Stimulated activated CD8-positive, alpha-beta memory T cell treated with anti-CD3 and anti-CD28 coated beads, Interleukin-15, amount 100 ng/mL, for 24 hours (primary cell): ENCODE data around the gene ARHGAP44.

ENCODE experiments used
- DNase-seq: peaks from one replicate; pipeline ENCODE4 v3.0.0-alpha.2; 2020; ENCODE audit warnings: low read depth

Gene ARHGAP44, protein sequence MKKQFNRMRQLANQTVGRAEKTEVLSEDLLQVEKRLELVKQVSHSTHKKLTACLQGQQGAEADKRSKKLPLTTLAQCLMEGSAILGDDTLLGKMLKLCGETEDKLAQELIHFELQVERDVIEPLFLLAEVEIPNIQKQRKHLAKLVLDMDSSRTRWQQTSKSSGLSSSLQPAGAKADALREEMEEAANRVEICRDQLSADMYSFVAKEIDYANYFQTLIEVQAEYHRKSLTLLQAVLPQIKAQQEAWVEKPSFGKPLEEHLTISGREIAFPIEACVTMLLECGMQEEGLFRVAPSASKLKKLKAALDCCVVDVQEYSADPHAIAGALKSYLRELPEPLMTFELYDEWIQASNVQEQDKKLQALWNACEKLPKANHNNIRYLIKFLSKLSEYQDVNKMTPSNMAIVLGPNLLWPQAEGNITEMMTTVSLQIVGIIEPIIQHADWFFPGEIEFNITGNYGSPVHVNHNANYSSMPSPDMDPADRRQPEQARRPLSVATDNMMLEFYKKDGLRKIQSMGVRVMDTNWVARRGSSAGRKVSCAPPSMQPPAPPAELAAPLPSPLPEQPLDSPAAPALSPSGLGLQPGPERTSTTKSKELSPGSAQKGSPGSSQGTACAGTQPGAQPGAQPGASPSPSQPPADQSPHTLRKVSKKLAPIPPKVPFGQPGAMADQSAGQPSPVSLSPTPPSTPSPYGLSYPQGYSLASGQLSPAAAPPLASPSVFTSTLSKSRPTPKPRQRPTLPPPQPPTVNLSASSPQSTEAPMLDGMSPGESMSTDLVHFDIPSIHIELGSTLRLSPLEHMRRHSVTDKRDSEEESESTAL

DNA sequence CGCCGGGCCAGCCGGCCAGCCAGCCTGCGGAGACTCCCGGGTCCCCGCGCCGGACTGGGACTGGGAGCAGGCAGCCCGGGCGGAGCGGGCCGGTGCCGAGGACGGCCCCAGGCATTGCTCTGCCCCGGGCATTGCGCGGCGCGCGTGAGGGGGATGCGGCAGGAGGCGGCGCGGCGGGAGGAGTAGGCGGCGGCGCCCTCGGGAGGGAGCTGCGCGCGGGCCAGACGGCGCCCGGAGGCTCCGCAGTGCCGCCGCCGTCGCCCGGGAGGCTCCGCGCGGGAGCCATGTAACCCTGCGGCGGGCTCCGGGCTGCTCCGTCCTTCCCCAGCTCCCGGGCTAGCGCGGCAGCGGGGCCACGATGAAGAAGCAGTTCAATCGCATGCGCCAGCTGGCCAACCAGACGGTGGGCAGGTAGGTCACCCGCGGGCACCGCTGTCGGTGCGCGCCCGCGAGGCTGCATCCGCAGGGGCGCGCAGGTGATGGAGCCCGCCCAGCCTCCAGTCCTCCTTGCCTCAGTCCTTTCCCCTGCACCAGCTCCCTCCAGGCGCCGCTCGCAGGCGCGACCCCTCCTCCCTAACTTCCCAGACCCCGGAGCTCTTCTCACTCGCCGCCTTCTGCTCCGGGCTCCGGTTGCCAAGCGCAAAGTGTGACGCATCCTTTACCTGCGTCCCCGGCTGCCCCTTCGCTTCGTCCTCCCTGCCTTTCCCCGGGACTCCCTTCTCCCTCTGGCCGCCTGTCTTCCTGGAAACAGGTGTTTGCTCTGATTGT lies at the start of gene ARHGAP44:
Gene ARHGAP44, plus strand, starts transcription at position 18 of the 768 bp plus-strand sequence. Its CDS starts 341 bp downstream, at position 359.
- no peak for DNase-seq

DNA sequence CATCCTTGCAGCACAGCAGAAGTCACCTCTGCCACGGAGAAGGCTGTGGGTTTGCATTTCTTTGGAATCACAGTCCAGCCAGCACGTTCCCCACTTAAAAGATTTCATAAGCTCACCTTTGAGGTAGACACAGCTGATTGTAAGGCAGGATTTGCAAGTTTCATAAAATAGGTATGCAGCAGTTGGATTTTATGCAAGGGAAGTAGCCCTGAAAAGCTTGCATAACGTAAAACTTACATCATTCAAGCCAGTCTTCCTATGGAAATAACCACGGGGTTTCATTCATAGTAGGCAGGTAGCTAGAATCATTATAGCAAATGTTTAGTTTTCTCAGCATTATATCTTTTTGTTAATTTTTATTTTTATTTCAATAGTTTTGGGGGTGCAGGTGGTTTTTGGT lies 49.8 kb upstream of the ARHGAP44 start:
- DNase-seq = no peak

- no peak for DNase-seq
Observed at GRCh38 chr17:12743046-12743445, 46.3 kb upstream of the ARHGAP44 start.

- DNase-seq = no peak
Observed at GRCh38 chr17:12744298-12744697, 45.0 kb upstream of the ARHGAP44 start.

DNA sequence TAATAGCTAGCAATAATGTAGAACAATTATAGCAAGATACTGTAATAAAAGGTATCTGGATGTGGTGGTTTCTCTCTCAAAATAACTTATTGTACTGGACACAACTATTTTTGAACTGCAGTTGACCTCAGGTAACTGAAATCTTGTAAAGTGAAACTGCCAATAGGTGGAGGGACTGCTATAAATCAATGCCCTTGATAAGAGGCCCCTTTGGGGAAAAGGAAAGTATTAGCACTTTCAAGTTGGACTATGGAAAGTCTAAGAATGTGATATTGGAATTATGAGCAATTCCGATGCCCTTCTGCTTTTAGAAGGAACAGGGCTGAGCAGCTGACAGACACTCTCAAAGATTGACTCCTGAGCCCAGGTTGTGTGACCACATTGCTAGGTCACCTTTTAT lies 44.5 kb upstream of the ARHGAP44 start:
- DNase-seq = no peak

DNA sequence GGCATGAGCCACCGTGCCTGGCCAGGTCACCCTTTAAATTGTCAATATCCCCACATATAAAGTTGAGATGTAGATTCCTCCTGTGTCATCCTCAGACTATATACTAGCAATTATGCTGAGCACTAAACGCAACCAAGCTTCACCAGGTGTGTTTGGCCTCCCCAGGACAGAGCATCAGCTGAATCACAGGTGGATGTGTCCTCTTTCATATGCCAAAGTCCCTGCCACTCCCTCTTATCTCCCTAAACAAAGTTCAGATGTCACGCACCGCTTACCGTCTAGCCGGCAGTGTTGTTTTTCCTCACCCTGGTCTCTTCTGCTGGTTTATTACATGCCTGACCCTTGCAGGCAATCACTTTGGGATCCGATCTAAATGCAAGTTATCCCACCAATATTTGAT lies 43.8 kb upstream of the ARHGAP44 start:
- DNase-seq = no peak

- no peak for DNase-seq
Observed at GRCh38 chr17:12756786-12757185, 32.5 kb upstream of the ARHGAP44 start.

DNA sequence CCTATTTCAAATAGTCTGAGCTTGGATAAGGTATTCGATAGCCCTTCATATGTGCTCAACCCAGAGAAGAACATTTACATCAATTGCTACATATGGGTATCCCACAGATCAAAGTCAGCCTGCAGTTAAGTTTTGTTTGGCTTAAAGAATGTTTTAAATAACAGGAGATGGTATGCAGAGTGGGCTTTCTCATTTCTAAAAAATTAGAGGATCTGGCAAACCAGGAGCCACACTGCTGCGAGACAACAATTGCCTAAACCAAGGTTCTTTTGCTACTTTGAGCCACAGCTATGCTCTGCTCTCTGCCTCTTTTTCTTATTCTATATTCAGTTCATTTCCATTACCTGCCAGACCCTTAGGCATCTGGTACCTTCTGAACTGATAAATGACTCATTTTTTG lies 30.2 kb upstream of the ARHGAP44 start:
- no peak for DNase-seq

DNA sequence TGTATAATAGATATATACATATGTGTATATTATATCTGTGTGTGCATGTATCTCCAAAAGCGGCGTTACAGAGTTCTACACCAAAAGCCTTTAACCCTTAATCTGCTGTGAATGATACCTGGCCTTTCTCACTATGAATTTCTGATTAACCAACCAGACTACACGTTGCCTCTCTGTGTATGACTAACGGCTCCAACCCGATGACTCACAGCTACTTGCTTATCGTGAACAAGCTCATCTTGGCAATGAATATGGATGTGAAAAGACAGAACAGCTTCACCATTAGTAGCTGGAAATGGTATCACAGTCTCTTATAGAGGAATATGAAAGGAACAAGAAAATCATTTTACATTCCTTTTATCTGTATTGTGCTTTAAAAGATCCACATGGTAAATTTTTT lies 23.8 kb upstream of the ARHGAP44 start:
- DNase-seq = no peak

GRCh38 chr17:12768255-12768654 lies 21.0 kb upstream of the ARHGAP44 start:
- no peak for DNase-seq

- DNase-seq = no peak
Observed at GRCh38 chr17:12769981-12770380, 19.3 kb upstream of the ARHGAP44 start.

GRCh38 chr17:12773153-12773552 lies 16.1 kb upstream of the ARHGAP44 start:
- no peak for DNase-seq

GRCh38 chr17:12789075-12789480 lies 220 bp upstream of the ARHGAP44 start:
- no peak for DNase-seq

GRCh38 chr17:12790249-12791106 lies 1.2 kb downstream of the ARHGAP44 start:
- no peak for DNase-seq

- no peak for DNase-seq
Observed at GRCh38 chr17:12794919-12795532, 5.7 kb downstream of the ARHGAP44 start.

GRCh38 chr17:12800855-12801365 lies 11.6 kb downstream of the ARHGAP44 start:
- DNase-seq = no peak

DNA sequence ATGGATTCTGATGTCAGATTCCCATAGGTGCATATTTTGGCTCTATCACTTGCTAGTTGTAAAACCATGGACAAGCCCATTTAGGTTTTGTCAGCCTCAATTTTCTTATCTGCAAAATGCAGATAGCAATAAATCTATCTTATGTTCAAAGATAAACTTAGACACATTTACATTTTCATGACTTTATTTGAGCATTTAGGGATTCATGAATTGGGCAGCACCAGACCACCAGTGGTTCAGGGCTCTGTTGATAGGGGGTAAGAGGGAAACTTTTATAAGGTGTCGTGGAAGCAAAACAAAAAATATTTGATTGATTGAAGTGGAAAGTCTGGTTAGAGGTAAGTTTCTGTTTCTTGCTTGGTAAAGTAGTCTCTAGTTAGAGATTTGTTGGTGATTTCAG lies 17.3 kb downstream of the ARHGAP44 start:
- DNase-seq = no peak

DNA sequence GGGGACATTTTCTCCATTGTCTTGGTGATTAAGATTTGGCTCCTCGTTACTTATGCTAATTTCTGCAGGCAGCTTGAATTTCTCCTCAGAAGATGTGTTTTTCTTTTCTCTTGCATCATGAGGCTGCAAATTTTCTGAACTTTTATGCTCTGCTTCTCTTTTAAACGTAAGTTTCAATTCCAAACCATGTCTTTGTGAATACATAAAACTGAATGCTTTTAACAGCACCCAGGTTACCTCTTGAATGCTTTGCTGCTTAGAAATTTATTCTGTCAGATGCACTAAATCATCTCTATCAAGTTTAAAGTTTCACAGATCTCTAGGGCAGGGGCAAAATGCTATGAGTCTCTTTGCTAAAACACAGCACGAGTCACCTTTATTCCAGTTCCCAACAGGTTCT lies 19.4 kb downstream of the ARHGAP44 start:
- no peak for DNase-seq

DNA sequence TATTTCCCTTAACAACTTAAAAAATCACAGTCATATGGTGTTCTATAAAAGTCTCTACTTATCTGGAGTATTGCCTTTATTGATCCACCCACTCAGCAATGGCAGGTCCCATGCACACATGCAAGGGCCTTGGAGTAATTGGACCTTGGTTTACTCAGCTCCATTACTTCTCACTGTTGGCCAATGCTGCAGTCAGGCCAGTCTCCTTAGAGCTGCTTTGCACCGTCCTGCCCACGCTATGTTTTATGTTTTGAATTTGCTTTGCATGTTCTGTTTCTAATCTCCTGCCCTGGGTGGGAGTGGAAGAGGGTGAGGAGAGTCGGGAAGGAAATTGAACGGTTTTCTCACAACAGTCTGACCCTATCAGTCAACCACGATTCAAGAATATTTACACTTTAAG lies 23.6 kb downstream of the ARHGAP44 start:
- no peak for DNase-seq

GRCh38 chr17:12813664-12814063 lies 24.4 kb downstream of the ARHGAP44 start:
- no peak for DNase-seq

DNA sequence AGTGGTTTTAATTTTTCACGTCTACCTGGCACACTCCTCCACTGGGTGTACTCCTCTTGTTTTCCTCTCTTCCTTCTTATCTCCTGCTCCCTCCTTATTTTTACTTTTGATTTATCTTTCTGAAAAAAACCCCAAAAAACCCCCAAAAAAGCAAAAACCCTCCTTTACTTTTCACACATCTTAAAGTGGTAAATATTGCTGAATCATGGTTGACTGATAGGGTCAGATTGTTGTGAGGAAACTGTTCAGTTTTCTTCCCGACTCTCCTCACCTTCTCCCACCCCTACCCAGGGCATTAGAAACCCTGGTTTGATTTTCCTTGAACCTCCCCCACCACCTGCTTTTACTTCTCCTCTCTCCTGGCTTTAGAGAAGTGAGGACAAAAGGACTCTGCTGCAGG lies 25.4 kb downstream of the ARHGAP44 start:
- no peak for DNase-seq
